Measurements from ENCODE around the gene NTM.

The NTM gene

DNA sequence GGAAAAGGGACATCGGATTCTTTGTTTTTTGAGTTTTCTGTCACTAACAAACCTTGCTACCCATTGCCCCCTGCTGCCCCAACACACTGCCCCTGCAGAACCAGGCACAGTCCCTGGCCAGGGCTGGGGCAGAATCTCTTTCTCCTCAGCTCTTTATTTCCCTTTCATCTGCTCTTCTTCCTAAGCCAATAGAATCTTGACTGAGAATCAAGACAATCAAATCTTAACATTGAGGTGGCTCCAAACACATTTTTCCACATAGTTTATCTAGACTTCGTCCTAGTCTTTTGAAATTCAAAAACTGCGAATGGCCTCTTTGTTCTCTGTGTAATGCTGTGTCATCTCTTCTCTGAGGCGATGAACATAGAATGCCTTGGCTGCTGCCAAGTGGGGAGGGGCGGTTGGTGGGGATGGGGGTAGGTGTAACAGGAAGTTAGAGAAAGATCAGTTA lies 16.1 kb upstream of the NTM start:
- H3K4me3 ChIP-seq (ENCODE audit: low read length) = no peak overlapping the region
- TF ChIP-seq CTCF (conservative IDR thresholded peaks at IDR 0.05; ENCODE audit: low read depth, low read length) = no peak
- DNase-seq (ENCODE audit: low read depth) = peak; percentile 40

GRCh38 chr11:131356206-131356605 lies 14.2 kb upstream of the NTM start:
- TF ChIP-seq CTCF (conservative IDR thresholded peaks at IDR 0.05; ENCODE audit: low read depth, low read length) = no peak
- peak; percentile 79 for DNase-seq (ENCODE audit: low read depth)
- H3K4me3 ChIP-seq (ENCODE audit: low read length) = no peak overlapping the region

- H3K4me3 ChIP-seq (ENCODE audit: low read length) = no peak overlapping the region
- no peak for DNase-seq (ENCODE audit: low read depth)
- TF ChIP-seq CTCF (conservative IDR thresholded peaks at IDR 0.05; ENCODE audit: low read depth, low read length) = no peak
Observed at GRCh38 chr11:131365329-131365930, 5.0 kb upstream of the NTM start.

DNA sequence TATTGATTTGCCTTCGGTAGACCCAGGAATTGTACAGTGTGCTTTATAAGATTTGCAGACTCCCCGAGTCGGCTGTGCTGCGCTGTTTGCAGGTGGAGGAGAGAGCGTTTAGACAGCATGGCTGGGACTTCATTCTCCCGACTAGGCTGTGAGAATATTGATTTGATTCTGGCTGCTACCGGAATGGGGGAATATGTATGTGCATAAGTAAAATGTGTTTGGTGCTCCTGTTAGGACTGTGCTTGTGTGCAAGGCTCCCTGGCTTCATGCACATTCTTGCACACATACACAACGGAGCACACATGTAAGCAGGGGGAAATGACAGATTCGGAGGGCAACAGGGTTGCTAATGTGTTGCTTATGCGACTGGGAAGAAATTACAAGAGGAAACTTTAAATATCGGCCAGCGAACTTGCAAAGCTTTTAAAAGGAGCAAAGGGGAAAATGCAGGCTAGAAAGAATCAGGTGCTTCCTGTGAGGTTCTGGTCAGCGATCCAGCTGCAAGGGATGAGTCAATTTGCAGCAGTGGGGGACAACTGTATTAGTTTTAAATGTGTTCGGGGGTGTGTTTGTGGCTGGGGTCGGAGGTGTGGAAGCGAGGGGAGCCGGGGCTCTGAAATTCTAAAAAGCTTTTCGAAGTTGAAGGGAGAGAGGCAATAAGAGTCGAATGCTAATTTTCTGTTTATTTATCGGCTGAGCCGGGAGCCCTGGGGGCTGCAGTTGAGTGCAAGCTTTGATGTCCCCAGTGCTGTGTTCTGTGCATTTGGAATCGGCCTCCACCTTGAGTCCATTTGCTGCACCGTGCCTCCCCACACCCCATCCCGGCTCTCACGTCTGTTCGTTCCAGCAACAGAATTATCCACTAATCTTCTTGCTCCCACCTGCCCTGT lies 731 bp downstream of the NTM start:
- peak overlapping the region; percentile 45 for H3K4me3 ChIP-seq (ENCODE audit: low read length)
- no peak for TF ChIP-seq CTCF (conservative IDR thresholded peaks at IDR 0.05; ENCODE audit: low read depth, low read length)
- DNase-seq (ENCODE audit: low read depth) = no peak

DNA sequence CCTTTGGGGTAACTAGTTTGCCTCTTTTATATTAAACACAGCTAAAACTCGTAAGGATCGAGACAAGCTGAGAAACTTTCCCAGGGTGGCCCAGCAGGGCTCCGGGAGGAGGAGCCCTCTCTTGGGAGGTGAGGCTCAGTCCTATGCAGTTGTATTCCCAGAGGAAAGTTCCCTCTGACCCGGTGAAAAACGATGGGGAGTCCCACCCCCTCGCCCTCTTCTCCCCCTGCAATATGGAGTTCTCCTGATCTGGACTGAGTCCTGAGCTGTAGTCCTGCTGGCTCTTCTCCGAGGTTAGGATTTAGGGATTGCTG lies 1.3 kb downstream of the NTM start:
- H3K4me3 ChIP-seq (ENCODE audit: low read length) = peak overlapping the region; percentile 45
- no peak for TF ChIP-seq CTCF (conservative IDR thresholded peaks at IDR 0.05; ENCODE audit: low read depth, low read length)
- no peak for DNase-seq (ENCODE audit: low read depth)

- no peak for DNase-seq (ENCODE audit: low read depth)
- peak overlapping the region; percentile 45 for H3K4me3 ChIP-seq (ENCODE audit: low read length)
- TF ChIP-seq CTCF (conservative IDR thresholded peaks at IDR 0.05; ENCODE audit: low read depth, low read length) = no peak
Observed at GRCh38 chr11:131372234-131372962, 2.0 kb downstream of the NTM start.
